A673 (cell line): ENCODE results near the gene CDYL2. TPM values are rescaled to one million over a fixed set of nuclear protein-coding genes. Genes with fewer than 3 reads are reported as not detected.

Experiments used
- BruUV-seq: library from RNA; stranded (reverse); fragments of 400-500 nt; replicated peaks from 2 replicates; lab custom pipeline; 2021; lab: Mats Ljungman, UMichigan
- CTCF ChIA-PET: fragments of 300-600 bp; sonication (Branson Sonifier 250); formaldehyde crosslinking; loops from one replicate; lab custom pipeline; 2022; ENCODE audit warnings: antibody characterized with exemption; lab: Charles Lee
- POLR2A ChIA-PET: fragments of 300-600 bp; sonication (Branson Sonifier 250); formaldehyde crosslinking; loops from one replicate; lab custom pipeline; 2022; ENCODE audit warnings: antibody characterized with exemption; ENCODE audit not compliant: low non-redundant PET; lab: Charles Lee
- DNase-seq: peaks from one replicate; pipeline ENCODE4 v3.0.0-alpha.2; 2015; ENCODE audit warnings: low spot score
- H3K27ac ChIP-seq: fragments of 200-600 bp; sonication (generic); 2 replicates; pipeline ENCODE4 v1.5.1; 2016; ENCODE audit warnings: mixed run types, low read depth, mild to moderate bottlenecking, mixed read lengths, antibody characterized with exemption, low read length; ENCODE audit not compliant: poor library complexity, severe bottlenecking
- H3K27me3 ChIP-seq: fragments of 200-600 bp; sonication (generic); replicated peaks from 2 replicates; pipeline ENCODE4 v1.6.1; 2017; ENCODE audit warnings: mixed run types, low read depth, mild to moderate bottlenecking, mixed read lengths, antibody characterized with exemption, low read length; ENCODE audit not compliant: insufficient read depth, poor library complexity
- H3K36me3 ChIP-seq: fragments of 200-600 bp; sonication (generic); 2 replicates; pipeline ENCODE4 v1.6.1; 2016; ENCODE audit warnings: mixed run types, mild to moderate bottlenecking, mixed read lengths, antibody characterized with exemption, low read length; ENCODE audit not compliant: insufficient read depth, poor library complexity, severe bottlenecking
- H3K4me1 ChIP-seq: fragments of 200-600 bp; sonication (generic); 2 replicates; pipeline ENCODE4 v1.6.1; 2017; ENCODE audit warnings: mixed run types, mild to moderate bottlenecking, mixed read lengths, antibody characterized with exemption, low read length; ENCODE audit not compliant: insufficient read depth, poor library complexity, severe bottlenecking
- H3K4me3 ChIP-seq: fragments of 200-600 bp; sonication (generic); 2 replicates; pipeline ENCODE4 v1.5.1; 2016; ENCODE audit warnings: low read depth, mixed run types, mild to moderate bottlenecking, mixed read lengths, low read length; ENCODE audit not compliant: poor library complexity, severe bottlenecking
- H3K9me3 ChIP-seq: fragments of 200-600 bp; sonication (generic); 2 replicates; pipeline ENCODE4 v1.6.1; 2016; ENCODE audit warnings: mixed run types, low read depth, mild to moderate bottlenecking, mixed read lengths, antibody characterized with exemption, low read length; ENCODE audit not compliant: poor library complexity, severe bottlenecking
- EZH2 ChIP-seq: fragments of 200-600 bp; sonication (generic); IDR thresholded peaks from 2 replicates; pipeline ENCODE4 v1.6.1; 2017; ENCODE audit warnings: borderline replicate concordance, low read depth, mild to moderate bottlenecking, mixed read lengths, antibody characterized with exemption, low read length; ENCODE audit not compliant: poor library complexity, severe bottlenecking
- intact Hi-C: fragments of 100-400 bp; cut with micrococcal nuclease; formaldehyde crosslinking; loops from one replicate; pipeline ENCODE4 v1.10.0; 2022; ENCODE audit not compliant: unreplicated experiment
- total RNA-seq: library from RNA; stranded (reverse); gene quantifications from 2 replicates; pipeline ENCODE4 v1.2.3, GENCODE V29; 2021
- TF ChIP-seq, protein P1 (sequence below): fragments of 300-800, 200-600 bp; sonication (generic); conservative IDR thresholded peaks from 2 replicates; pipeline ENCODE4 v1.5.1; 2017; ENCODE audit warnings: low read depth, mild to moderate bottlenecking, antibody characterized with exemption, low read length, moderate library complexity, mixed read lengths

Gene CDYL2
- total RNA-seq, 1 experiment from 2014 or later = 0.64 TPM

DNA sequence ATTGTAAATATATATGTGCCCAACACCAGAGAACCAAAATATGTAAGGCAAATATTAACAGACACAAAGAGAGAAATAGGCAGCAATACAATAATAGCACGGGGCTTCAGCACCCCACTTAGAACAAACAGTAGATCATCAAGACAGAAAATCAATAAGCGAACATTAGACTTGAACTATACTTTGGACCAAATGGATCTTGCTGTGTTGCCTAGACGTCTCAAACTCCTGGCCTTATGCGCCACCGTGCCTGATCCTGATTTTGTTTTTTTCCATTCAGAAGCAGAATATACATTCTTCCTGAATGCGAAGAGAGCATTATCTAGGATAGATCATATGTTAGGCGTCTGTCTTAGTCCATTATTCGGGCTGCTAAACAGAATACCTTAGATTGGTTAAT is 41.9 kb upstream of the CDYL2 start:
- TF ChIP-seq, protein P1, sequence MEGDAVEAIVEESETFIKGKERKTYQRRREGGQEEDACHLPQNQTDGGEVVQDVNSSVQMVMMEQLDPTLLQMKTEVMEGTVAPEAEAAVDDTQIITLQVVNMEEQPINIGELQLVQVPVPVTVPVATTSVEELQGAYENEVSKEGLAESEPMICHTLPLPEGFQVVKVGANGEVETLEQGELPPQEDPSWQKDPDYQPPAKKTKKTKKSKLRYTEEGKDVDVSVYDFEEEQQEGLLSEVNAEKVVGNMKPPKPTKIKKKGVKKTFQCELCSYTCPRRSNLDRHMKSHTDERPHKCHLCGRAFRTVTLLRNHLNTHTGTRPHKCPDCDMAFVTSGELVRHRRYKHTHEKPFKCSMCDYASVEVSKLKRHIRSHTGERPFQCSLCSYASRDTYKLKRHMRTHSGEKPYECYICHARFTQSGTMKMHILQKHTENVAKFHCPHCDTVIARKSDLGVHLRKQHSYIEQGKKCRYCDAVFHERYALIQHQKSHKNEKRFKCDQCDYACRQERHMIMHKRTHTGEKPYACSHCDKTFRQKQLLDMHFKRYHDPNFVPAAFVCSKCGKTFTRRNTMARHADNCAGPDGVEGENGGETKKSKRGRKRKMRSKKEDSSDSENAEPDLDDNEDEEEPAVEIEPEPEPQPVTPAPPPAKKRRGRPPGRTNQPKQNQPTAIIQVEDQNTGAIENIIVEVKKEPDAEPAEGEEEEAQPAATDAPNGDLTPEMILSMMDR = no peak
- no peak for TF ChIP-seq EZH2
- no peak for DNase-seq
- ChIA-PET POLR2A (no interaction called here), CTCF (no interaction called here)
- no peaks in the 10 kb centered on the region for H3K4me1 ChIP-seq
- H3K27ac ChIP-seq = no peak overlapping the region
- intact Hi-C loops = no loop called here
- H3K27me3 ChIP-seq = peaks cover 6% of the 10 kb centered on the region
- BruUV-seq = no TSS peak
- peaks cover 4% of the 10 kb centered on the region for H3K9me3 ChIP-seq
- H3K36me3 ChIP-seq = no peaks in the 10 kb centered on the region
- H3K4me3 ChIP-seq = no peak overlapping the region

DNA sequence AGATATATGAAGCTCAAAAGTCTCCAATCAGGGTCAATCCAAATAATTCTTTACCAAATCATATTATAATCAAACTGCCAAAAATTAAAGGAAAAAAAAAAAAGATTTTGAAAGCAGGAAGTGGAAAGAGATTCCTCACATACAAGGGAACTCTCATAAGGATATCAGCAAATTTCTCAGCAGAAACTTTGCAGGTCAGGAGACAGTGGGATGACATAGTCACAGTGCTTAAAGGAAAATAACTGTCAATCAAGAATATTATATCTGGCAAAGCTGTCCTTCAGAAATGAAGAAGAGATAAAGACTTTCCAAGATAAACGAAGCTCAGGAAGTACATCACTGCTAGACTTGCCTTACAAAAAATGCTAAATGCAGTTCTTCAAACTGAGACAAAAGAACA is 40.0 kb upstream of the CDYL2 start:
- Histone ChIP-seq H3K27ac (no peak overlapping the region), H3K9me3 (peaks cover 6% of the 10 kb centered on the region), H3K27me3 (peaks cover 6% of the 10 kb centered on the region), H3K4me1 (no peaks in the 10 kb centered on the region), H3K36me3 (no peaks in the 10 kb centered on the region), H3K4me3 (no peak overlapping the region)
- BruUV-seq = no TSS peak
- POLR2A ChIA-PET = no interaction called here
- intact Hi-C loops = no loop called here
- DNase-seq = no peak
- CTCF ChIA-PET = interaction anchor here (0.6 kb wide), 1 partner anchor 19 kb away, joined by 9 read pairs; no protein-coding TSS in a partner anchor
- TF ChIP-seq, protein P1 = no peak
- no peak for TF ChIP-seq EZH2

DNA sequence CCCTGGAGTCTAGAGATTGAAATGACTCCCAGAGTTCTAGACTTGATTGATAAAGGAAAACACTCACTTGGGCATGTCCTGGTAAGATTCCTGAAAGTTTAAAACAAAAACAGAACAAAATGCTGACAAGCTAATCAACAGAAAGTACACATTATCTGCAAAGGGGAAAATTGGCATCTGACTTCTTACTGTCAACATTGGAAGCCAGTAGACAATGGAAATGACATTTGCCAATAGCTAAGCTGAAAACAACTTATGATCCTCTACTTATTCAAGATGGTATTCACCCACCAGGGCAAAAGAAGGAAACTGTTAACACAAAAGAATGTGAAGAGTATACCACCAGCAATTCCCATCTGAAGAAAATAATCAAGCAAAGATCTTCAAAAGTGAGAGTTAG is 36.8 kb upstream of the CDYL2 start:
- Histone ChIP-seq H3K27me3 (peaks cover 21% of the 10 kb centered on the region), H3K27ac (no peak overlapping the region), H3K4me3 (no peak overlapping the region), H3K36me3 (no peaks in the 10 kb centered on the region), H3K9me3 (peaks cover 6% of the 10 kb centered on the region), H3K4me1 (no peaks in the 10 kb centered on the region)
- no TSS peak for BruUV-seq
- DNase-seq = no peak
- ChIA-PET CTCF (no interaction called here), POLR2A (no interaction called here)
- intact Hi-C loops = no loop called here
- TF ChIP-seq, protein P1 = no peak
- TF ChIP-seq EZH2 = no peak
